ENCODE results near the gene SSBP3. TPM values are rescaled to one million over a fixed set of nuclear protein-coding genes. Genes with fewer than 3 reads are reported as not detected.
A peak's percentile ranks its signal among the peaks of the same experiment; 100 is the strongest.

Gene SSBP3
- total RNA-seq, 4 donors from 2014 or later: 19.3 to 40.5 (median 31.3) TPM

DNA sequence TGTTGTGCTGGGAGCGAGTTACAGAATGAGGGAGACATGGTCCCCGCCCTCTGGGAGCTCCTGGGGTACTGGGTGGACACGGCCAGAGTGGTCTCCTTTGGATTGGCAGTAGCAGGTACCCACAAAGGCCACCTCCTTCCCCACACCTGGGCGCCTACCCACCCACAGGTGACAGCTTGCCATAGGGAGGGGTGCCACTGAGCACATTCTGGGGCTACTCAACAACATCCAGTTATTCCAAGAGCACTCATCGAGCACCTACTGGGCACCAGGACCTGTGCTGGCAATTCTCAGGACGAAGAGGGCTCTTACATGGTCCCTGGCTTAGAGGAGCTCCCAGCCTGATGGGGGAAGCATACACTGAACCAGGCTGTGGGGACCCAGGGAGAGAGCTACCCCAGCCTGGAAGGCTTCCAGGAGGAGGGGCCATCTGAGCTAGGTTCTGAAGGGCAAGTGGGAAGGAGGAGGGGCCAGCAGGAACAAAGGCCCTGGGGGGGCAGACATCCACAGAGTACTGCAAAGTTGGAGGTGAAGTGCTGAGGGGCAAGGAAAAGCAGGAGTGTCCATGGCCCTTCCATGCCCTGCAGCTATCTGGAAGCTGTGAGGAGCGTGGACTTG is 184.2 kb downstream of the SSBP3 start:
- DNase-seq (ENCODE audit: low spot score in 2 of 2): peak in 1 of 2 donors; percentile 78
- H3K4me3 ChIP-seq (ENCODE audit: low read depth, poor library complexity, severe bottlenecking): no peak overlapping the region
- intact Hi-C loops (cut with DNase I; ENCODE audit: low total_unique reads): no loop called here
- TF ChIP-seq, protein P1, sequence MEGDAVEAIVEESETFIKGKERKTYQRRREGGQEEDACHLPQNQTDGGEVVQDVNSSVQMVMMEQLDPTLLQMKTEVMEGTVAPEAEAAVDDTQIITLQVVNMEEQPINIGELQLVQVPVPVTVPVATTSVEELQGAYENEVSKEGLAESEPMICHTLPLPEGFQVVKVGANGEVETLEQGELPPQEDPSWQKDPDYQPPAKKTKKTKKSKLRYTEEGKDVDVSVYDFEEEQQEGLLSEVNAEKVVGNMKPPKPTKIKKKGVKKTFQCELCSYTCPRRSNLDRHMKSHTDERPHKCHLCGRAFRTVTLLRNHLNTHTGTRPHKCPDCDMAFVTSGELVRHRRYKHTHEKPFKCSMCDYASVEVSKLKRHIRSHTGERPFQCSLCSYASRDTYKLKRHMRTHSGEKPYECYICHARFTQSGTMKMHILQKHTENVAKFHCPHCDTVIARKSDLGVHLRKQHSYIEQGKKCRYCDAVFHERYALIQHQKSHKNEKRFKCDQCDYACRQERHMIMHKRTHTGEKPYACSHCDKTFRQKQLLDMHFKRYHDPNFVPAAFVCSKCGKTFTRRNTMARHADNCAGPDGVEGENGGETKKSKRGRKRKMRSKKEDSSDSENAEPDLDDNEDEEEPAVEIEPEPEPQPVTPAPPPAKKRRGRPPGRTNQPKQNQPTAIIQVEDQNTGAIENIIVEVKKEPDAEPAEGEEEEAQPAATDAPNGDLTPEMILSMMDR (IDR thresholded peaks at IDR 0.05): no peak
- no peak for TF ChIP-seq POLR2A (IDR thresholded peaks at IDR 0.05)
- 84 to 85% methylated on average over 6 to 7 of the region's 7 CpGs for WGBS, 2 donors

DNA sequence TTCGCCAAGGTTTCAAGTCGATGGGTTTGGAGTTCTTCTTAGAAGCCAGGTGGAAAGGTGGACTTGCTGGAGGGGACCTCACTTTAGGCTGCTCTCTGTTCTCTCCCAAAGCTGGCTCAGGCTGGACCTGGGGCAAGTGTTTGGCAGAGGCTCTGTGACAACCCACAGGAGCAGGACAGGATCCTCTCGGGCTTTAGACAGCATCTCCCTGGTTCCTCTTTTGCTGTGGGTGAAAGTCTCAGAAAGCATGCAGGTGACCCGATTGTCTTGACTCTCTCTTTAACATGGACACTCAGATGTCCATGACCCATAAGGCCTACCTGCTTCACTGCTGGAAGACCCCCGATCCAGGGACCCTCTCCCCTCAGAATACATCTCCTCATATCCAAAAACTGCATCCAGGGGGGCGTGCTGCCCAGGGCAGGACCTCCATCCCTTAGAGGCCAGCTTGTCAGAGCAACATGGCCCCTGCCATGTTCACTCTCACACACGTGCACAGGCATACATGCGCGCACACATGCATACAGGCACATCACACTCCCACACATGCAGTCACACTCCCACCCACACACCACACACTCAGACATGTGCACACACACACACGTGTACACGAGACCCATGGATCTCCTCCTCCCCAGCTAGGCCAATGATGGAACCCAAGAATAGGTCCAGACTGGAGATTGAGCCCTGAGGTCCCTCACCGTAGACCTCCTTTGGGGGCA is 184.9 kb downstream of the SSBP3 start:
- TF ChIP-seq, protein P1 (IDR thresholded peaks at IDR 0.05): no peak
- TF ChIP-seq POLR2A (IDR thresholded peaks at IDR 0.05): no peak
- intact Hi-C loops (cut with DNase I; ENCODE audit: low total_unique reads): no loop called here
- WGBS, 2 donors: 86 to 90% methylated on average over 12 of the region's 12 CpGs
- no peak overlapping the region for H3K4me3 ChIP-seq (ENCODE audit: low read depth, poor library complexity, severe bottlenecking)
- DNase-seq (ENCODE audit: low spot score in 2 of 2): peak in 1 of 2 donors; percentile 73

DNA sequence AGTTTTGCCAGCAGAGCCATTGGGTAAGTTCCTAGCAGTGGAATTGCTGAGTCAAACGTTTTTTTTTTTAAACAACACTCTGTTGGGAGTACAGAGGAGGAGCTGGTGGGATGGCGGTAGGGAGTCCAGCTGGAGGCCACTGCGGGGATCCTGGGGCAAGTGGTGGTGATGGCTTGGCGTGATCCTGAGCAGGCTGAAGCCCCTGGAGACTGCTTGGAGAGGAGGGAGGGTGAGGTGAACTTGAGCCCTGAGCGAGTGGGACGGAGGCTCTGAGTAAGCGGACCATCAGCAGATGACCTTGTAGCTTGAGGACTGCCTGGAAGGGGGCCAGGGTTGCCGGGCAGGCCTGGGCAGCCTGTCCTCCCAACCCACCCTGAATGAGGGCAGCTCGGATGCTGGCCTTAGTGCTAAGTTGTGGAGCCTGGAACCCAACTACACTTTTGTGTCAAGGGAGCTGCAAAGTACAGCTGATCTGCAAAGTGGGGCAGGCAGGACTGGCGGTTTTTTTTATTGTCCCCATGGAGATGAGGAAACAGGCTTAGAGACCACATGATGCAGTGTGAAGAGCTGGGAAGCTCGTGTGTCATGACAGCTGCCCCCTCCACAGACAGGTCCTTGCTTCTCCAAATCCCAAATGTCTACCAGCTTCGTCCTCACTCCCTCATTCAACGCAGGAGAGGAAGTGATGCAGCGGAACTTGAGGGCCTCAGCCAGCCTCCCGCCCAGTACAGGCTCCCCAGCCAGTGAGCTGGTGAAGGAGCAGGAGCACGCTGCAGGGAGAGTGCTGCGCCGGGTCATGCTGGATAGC is 186.0 kb downstream of the SSBP3 start:
- DNase-seq (ENCODE audit: low spot score in 2 of 2): no peak
- TF ChIP-seq POLR2A (IDR thresholded peaks at IDR 0.05): no peak
- TF ChIP-seq, protein P1 (IDR thresholded peaks at IDR 0.05): no peak
- WGBS, 2 donors: 43 to 56% methylated on average over 17 to 18 of the region's 18 CpGs
- H3K4me3 ChIP-seq (ENCODE audit: low read depth, poor library complexity, severe bottlenecking): no peak overlapping the region
- intact Hi-C loops (cut with DNase I; ENCODE audit: low total_unique reads): no loop called here

DNA sequence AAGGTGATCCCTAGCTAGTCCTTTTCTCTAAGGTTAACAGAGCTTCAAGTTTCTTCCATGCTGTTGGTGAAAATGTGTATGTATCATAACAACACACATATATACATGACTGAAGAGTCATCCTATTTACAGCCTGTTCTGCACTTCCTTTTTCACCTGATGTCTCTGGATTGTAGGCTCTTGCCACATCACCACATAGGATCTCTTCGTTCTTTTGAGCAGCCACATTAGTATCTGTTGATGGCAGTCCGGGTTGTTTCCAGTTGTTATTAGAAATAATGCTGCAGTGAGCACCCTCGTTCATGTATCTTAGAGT is 186.5 kb downstream of the SSBP3 start:
- TF ChIP-seq POLR2A (IDR thresholded peaks at IDR 0.05): no peak
- TF ChIP-seq, protein P1 (IDR thresholded peaks at IDR 0.05): no peak
- intact Hi-C loops (cut with DNase I; ENCODE audit: low total_unique reads): no loop called here
- WGBS, 2 donors: 57 to 59% methylated on average over 3 of the region's 3 CpGs
- no peak overlapping the region for H3K4me3 ChIP-seq (ENCODE audit: low read depth, poor library complexity, severe bottlenecking)
- DNase-seq (ENCODE audit: low spot score in 2 of 2): no peak

DNA sequence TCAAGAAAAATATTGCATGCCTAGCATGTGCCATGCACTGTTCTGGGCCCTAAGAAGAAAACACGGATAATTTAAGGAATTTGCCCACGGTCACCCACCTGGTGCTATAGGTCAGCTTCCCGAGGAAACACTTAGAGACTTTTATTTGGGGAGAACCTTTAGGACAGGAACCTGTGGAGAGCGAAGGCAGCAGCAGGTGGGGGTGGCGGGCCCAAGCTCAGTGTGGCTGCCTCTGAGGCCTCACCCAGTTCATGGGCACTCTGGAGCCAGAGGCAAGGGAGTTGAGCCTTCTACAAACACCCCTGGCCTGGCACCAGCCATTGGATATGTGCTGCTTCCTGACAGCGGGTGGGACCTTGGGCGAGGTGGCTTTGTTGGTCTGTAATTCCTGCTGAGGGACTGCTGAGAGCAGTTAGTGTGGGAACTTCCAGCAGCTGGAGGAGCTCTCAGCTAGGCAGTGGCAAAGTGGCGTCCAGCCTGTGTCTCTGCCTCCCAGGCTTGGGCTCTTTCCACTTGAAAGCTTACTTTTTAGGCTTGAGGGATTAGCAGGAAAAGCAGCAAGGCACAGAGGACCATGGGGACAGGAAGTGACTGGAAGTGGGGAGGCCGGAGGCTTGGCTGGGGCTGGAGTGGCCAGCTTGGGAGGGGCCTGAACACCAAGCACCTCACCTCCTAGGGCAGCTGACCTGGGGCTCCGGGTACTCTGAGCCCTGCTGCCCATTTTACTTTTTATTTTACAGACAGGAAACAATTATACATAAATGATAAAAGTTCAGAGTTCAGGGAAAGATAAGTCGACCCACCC is 187.1 kb downstream of the SSBP3 start:
- WGBS, 2 donors: 67 to 68% methylated on average over 9 to 11 of the region's 11 CpGs
- intact Hi-C loops (cut with DNase I; ENCODE audit: low total_unique reads): no loop called here
- no peak for DNase-seq (ENCODE audit: low spot score in 2 of 2)
- TF ChIP-seq, protein P1 (IDR thresholded peaks at IDR 0.05): no peak
- TF ChIP-seq POLR2A (IDR thresholded peaks at IDR 0.05): no peak
- no peak overlapping the region for H3K4me3 ChIP-seq (ENCODE audit: low read depth, poor library complexity, severe bottlenecking)
